NT2/D1 (cell line): ENCODE data around the gene BIN1.

Experiments
- DNase-seq: peaks from one replicate; pipeline ENCODE4 v3.0.0-alpha.2; 2011; ENCODE audit warnings: low read depth, low spot score
- H3K27me3 ChIP-seq: 2 replicates; pipeline ENCODE4 v1.6.0; 2011; ENCODE audit warnings: mild to moderate bottlenecking; ENCODE audit not compliant: insufficient read length, insufficient read depth
- H3K36me3 ChIP-seq: 2 replicates; pipeline ENCODE4 v1.6.1; 2011; ENCODE audit warnings: mild to moderate bottlenecking, low read length, mixed read lengths; ENCODE audit not compliant: insufficient read depth, insufficient read length
- H3K4me1 ChIP-seq: 2 replicates; pipeline ENCODE4 v1.5.1; 2011; ENCODE audit not compliant: insufficient read depth, insufficient read length
- H3K4me3 ChIP-seq: 2 replicates; pipeline ENCODE4 v1.5.1; 2011; ENCODE audit warnings: low read depth; ENCODE audit not compliant: insufficient read length
- H3K9ac ChIP-seq: 2 replicates; pipeline ENCODE4 v1.6.0; 2011; ENCODE audit warnings: low read depth; ENCODE audit not compliant: insufficient read length
- H3K9me3 ChIP-seq: 2 replicates; pipeline ENCODE4 v1.5.1; 2011; ENCODE audit warnings: mild to moderate bottlenecking, low read length; ENCODE audit not compliant: insufficient read depth
- SUZ12 ChIP-seq: IDR thresholded peaks from 2 replicates; pipeline ENCODE4 v1.6.1; 2011; ENCODE audit not compliant: insufficient read length, insufficient read depth; ENCODE audit errors: extremely low read depth
- YY1 ChIP-seq: IDR thresholded peaks from 2 replicates; pipeline ENCODE4 v1.6.1; 2011; ENCODE audit not compliant: insufficient read length, insufficient read depth
- ZNF274 ChIP-seq: IDR thresholded peaks from 2 replicates; pipeline ENCODE4 v1.6.1; 2011; ENCODE audit warnings: mild to moderate bottlenecking, low read depth, low read length

The BIN1 gene

DNA sequence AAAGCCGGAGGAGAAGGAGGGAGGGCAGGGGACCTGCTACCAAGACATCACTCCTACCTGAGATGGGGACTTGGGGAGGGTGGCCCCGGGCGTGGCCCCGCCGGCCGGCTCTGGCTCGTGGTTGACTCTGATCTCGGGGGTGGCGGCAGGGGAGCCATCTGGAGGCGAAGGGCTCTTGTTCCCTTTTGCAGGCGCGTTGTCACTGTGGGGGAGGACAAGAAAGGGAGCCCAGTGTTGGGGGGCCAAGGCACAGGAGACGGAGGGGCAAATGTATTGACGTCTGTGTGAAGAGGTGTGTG is 48.1 kb downstream of the BIN1 start:
- no peak for TF ChIP-seq SUZ12
- TF ChIP-seq ZNF274 = no peak
- no peak for TF ChIP-seq YY1
- no peaks in the 10 kb centered on the region for H3K27me3 ChIP-seq
- H3K4me3 ChIP-seq = no peak overlapping the region
- H3K36me3 ChIP-seq = peaks cover 55% of the 10 kb centered on the region
- DNase-seq = no peak
- H3K9me3 ChIP-seq = peaks cover 4% of the 10 kb centered on the region; the same call in 1 of the 2 replicates
- no peak overlapping the region for H3K9ac ChIP-seq
- H3K4me1 ChIP-seq = peaks cover 23% of the 10 kb centered on the region

DNA sequence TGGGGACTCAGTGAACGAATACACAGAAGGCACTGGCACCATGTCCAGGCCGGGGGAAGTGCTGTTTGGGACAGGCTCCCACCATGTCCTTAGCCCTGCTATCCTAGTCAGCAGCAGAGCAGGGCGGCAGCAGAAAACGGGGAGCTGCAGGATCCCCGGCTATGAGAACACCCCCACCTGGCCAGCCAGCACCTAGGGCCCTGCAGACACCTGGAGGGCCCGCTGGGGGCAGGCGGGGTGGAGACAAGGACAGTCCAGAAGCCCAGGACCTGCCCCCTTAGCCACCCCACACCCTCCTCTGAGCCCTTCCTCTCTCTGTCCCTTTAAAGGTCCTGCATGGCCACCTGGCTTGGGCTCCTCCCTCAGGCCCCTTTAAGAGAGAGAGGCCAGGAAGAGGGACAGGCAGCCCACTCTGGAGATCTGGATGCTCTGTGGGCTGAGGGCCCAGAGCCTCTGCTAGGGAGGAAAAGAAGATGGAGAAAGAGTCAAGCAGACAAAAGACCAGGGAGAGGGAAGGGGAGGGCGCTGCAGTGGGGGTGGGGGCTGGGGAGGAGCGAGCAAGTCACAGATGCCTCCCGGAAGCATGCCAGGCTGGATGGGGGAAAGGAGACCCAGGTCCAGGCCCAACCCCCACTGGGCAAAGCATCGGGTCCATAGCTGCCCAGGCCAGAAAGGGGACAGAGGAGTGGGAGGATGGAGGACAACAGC is 48.6 kb downstream of the BIN1 start:
- DNase-seq = no peak

DNA sequence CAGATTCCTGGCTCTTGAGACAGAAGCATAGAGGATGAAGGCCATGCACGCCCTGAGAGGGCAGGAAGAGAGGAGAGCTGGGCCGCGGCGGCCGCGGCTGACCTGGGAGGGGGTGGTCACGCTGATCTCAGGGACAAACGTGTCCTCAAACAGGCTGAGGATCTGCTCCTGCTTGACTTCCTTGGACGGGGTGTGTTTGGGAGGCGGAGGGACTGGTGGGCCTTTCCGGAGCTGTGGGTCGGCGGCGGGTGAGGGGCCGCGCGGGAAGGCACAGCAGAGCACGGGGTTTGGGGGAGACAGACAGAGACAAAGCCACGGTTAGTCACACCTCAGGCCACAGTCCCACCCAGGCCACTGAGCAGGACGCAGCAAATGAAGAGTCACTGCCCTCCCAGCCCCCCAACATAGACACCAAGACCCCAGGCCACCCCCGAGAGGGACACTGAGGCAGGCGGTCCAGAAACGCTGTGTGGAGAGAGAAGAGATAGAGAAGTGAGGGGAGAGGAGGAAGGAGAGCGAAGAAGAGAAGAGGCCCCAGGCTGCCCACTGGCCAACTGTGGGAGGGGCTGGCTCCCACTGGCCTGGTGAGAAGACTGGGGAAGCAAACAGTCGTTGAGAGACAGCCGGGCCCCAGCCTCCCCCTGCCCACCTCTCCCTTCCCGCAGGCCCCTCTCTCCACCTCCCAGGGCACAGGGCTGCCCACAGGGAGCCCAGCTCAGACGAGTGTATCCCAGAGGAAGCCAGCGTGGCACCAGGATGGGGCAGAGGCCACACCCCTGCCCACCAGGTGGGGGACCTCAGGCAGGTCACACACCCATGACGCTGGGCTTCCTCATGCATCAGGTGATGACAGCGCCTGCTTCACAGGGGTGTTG is 49.3 kb downstream of the BIN1 start:
- H3K4me3 ChIP-seq = no peak overlapping the region
- H3K36me3 ChIP-seq = peaks cover 55% of the 10 kb centered on the region
- no peak for TF ChIP-seq SUZ12
- no peak for TF ChIP-seq YY1
- TF ChIP-seq ZNF274 = no peak
- H3K27me3 ChIP-seq = no peaks in the 10 kb centered on the region
- no peak overlapping the region for H3K9ac ChIP-seq
- no peak for DNase-seq
- H3K4me1 ChIP-seq = peaks cover 25% of the 10 kb centered on the region
- H3K9me3 ChIP-seq = peaks cover 4% of the 10 kb centered on the region; the same call in 1 of the 2 replicates

More for the DNA sequence above, 48.6 kb downstream of the BIN1 start:
- Histone ChIP-seq H3K27me3 (no peaks in the 10 kb centered on the region), H3K4me3 (no peak overlapping the region), H3K4me1 (peaks cover 24% of the 10 kb centered on the region), H3K9me3 (peaks cover 4% of the 10 kb centered on the region; the same call in 1 of the 2 replicates), H3K36me3 (peaks cover 54% of the 10 kb centered on the region), H3K9ac (no peak overlapping the region)
- TF ChIP-seq ZNF274 (no peak), YY1 (no peak), SUZ12 (no peak)

DNA sequence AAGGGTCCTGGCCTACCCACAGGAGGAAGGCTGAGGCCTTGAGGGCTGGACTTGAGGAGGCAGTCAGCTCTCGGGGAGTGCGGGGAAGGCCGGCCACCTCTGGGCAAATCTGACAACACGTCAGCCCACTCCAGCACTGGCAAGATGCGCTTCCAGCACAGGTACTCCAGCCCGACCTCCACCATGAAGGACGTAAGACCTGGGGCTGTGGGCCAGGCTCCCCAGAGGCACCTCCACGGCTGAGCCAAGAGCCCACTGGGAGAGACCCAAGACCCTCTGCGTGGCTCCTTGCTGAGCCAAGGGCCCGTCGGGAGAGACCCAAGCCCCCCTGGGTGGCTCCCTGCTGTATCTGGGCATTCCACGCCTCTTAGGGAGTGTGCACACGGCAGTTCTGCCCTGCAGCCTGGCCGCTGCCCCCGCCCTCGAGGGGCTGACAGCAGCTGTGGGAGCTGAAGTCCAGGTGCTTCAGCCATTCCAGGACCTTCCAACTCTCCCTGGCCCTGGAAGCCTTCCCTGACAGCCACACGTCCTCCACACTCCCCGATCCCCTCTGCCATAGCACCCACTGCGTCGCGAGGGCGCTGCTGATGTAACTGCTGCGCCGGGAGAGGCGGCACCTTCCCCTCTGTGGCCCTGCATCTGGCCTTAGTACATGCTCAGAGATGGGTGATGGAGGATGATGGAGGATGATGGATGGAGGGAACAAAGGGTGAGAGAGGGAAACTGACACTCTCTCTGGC is 50.2 kb downstream of the BIN1 start:
- Histone ChIP-seq H3K36me3 (peaks cover 52% of the 10 kb centered on the region), H3K9me3 (peaks cover 4% of the 10 kb centered on the region; the same call in 1 of the 2 replicates), H3K4me1 (peaks cover 22% of the 10 kb centered on the region), H3K27me3 (no peaks in the 10 kb centered on the region), H3K4me3 (no peak overlapping the region), H3K9ac (no peak overlapping the region)
- TF ChIP-seq SUZ12 = no peak
- TF ChIP-seq YY1 = no peak
- TF ChIP-seq ZNF274 = no peak
- DNase-seq = no peak

DNA sequence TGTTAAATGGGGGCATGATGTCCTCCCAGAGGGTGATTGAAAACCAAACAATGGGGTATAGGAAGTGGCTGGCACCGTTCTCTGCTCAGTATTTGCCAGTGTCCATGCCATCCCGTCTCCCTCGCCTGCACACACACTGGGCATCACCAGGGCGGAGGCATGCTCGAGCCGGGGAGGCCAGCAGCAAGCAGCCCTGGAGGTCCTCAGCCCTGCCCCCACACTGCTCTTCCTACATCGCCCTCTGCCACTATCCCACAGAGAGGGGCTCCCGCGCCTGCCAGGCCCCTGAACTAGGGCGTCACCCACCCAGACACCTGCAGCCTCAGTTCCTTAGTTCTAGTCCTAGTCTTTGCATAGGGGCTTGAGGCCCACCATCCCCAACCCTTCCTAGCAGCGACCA is 50.9 kb downstream of the BIN1 start:
- Histone ChIP-seq H3K27me3 (no peaks in the 10 kb centered on the region), H3K36me3 (peaks cover 52% of the 10 kb centered on the region), H3K9me3 (peaks cover 4% of the 10 kb centered on the region; the same call in 1 of the 2 replicates), H3K4me1 (peaks cover 18% of the 10 kb centered on the region), H3K4me3 (no peak overlapping the region), H3K9ac (no peak overlapping the region)
- no peak for DNase-seq
- TF ChIP-seq SUZ12 (no peak), ZNF274 (no peak), YY1 (no peak)

DNA sequence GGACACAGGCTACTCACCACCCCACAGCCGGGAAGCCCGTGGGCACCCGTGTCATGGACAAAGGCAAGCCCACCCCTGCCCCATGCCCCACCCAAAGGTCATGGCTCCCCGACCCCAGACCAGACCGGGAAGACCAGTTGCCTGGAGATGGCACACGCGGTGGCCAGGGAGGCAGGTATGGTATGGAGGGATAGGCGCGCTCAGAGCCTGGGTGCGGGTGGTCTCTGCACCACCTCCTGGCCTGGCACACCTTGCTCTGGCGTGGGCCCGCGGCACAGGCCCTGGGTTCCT is 51.2 kb downstream of the BIN1 start:
- Histone ChIP-seq H3K9ac (no peak overlapping the region), H3K36me3 (peaks cover 52% of the 10 kb centered on the region), H3K9me3 (peaks cover 4% of the 10 kb centered on the region; the same call in 1 of the 2 replicates), H3K4me1 (peaks cover 21% of the 10 kb centered on the region), H3K27me3 (no peaks in the 10 kb centered on the region), H3K4me3 (no peak overlapping the region)
- DNase-seq = no peak
- TF ChIP-seq YY1 (no peak), ZNF274 (no peak), SUZ12 (no peak)
